ENCODE measurements around the gene DOCK9. TPM values are rescaled to one million over a fixed set of nuclear protein-coding genes. Genes with fewer than 3 reads are reported as not detected.

DOCK9 gene
- total and polyA plus RNA-seq, 9 of the 15 experiments (the other 6 are each of a cell fraction or from before 2014, with no cell fraction given): 3.5 to 25.3 (median 16.7) TPM

GRCh38 chr13:99014522-99014921, 36.7 kb upstream of the DOCK9 start:
- Histone ChIP-seq H3K9ac (ENCODE audit: insufficient read depth in 1 of 2, low read depth in 2 of 2, low read length in 2 of 2) (no peak overlapping the region; a peak in 1 of 4 replicates), H2AFZ (ENCODE audit: low read depth, low read length) (0 out of 2 replicates have a peak overlapping the region, but pooled peaks have one; percentile 14), H3K4me3 (no peak overlapping the region), H3K9me3 (replicated peaks; ENCODE audit: control insufficient read depth, insufficient read depth, low read depth, low read length) (no peaks in the 10 kb centered on the region), H3K9me1 (ENCODE audit: control insufficient read depth, insufficient read depth, low read length) (peaks cover 4% of the 10 kb centered on the region), H3K4me2 (ENCODE audit: insufficient read depth, low read length) (peak overlapping the region; percentile 25; the same call in 1 of the 2 replicates), H3K36me3 (ENCODE audit: control insufficient read depth, insufficient read depth, low read length) (no peaks in the 10 kb centered on the region), H4K20me1 (replicated peaks; ENCODE audit: control insufficient read depth, insufficient read depth, low read length) (no peaks in the 10 kb centered on the region), H3K4me1 (replicated peaks in 1 of 2; ENCODE audit: control insufficient read depth in 2 of 2, insufficient read depth in 2 of 2, low read length in 2 of 2) (peaks cover 3 to 9% of the 10 kb centered on the region in 2 experiments; a peak in 3 of 5 replicates), H3K27me3 (ENCODE audit: control insufficient read depth in 2 of 2, insufficient read depth in 2 of 2, low read length in 2 of 2) (no peaks in the 10 kb centered on the region), H3K79me2 (ENCODE audit: control insufficient read depth, insufficient read depth, low read length) (peaks cover 4% of the 10 kb centered on the region; the same call in 2 of the 3 replicates), H3K27ac (ENCODE audit: extremely low read depth, low read depth, low read length) (no peak overlapping the region)
- DNase-seq (ENCODE audit: extremely low read depth in 1 of 4, low spot score in 3 of 4): peak in 3 of 4 experiments; percentile 16 to 58 (median 37)
- WGBS (ENCODE audit: insufficient coverage, low coverage, missing lambda C conversion rate): 40% methylated on average over 4 of the region's 4 CpGs
- CTCF ChIA-PET (ENCODE audit: low intra/inter-chr PET ratio): no interaction called here
- no peak for TF ChIP-seq ZNF311 (CRISPR knock-in tag; IDR thresholded peaks at IDR 0.05)
- TF ChIP-seq PKNOX1 (IDR thresholded peaks at IDR 0.05): 0 out of 2 replicates have a peak, but pooled peaks have one; percentile 17
- peak; percentile 47; the same call in 1 of the 2 replicates for TF ChIP-seq ELF1 (tag; IDR thresholded peaks at IDR 0.05)
- TF ChIP-seq MGA (IDR thresholded peaks at IDR 0.05): peak; percentile 23; the same call in 1 of the 2 replicates
- TF ChIP-seq SPI1 (IDR thresholded peaks at IDR 0.05; ENCODE audit: borderline replicate concordance, low read depth, low read length): peak; percentile 88
- no peak for TF ChIP-seq ZNF253 (CRISPR knock-in tag; conservative IDR thresholded peaks at IDR 0.05)
- TF ChIP-seq L3MBTL2 (IDR thresholded peaks at IDR 0.05): peak; percentile 62
- peak in 1 of 2 experiments; percentile 50 for TF ChIP-seq E2F6 (IDR thresholded peaks at IDR 0.05; ENCODE audit: borderline replicate concordance in 1 of 2, extremely low read depth in 1 of 2, insufficient read depth in 1 of 2, insufficient read length in 1 of 2, low read depth in 1 of 2, low read length in 1 of 2, poor library complexity in 1 of 2, severe bottlenecking in 1 of 2)
- in situ Hi-C loops (cut with MboI): no loop called here
- FAIRE-seq: peak; percentile 87
- no TSS peak for BruUV-seq (replicated peaks)
- POLR2A ChIA-PET: interaction anchor here (0.7 to 1.1 kb wide), 2 partner anchors 16 to 19 kb away, joined by 3 to 4 read pairs; no protein-coding TSS in a partner anchor
- ATAC-seq: peak; percentile 93
- intact Hi-C loops (cut with micrococcal nuclease): no loop called here

Measured in K562 (cell line).